Measurements from ENCODE around the gene NOP14.
"Not testable (repeated sequence)": the region's sequence is repeated elsewhere in the genome, so short reads cannot be mapped to it uniquely, and the experiment has no call there.

NOP14 gene

DNA sequence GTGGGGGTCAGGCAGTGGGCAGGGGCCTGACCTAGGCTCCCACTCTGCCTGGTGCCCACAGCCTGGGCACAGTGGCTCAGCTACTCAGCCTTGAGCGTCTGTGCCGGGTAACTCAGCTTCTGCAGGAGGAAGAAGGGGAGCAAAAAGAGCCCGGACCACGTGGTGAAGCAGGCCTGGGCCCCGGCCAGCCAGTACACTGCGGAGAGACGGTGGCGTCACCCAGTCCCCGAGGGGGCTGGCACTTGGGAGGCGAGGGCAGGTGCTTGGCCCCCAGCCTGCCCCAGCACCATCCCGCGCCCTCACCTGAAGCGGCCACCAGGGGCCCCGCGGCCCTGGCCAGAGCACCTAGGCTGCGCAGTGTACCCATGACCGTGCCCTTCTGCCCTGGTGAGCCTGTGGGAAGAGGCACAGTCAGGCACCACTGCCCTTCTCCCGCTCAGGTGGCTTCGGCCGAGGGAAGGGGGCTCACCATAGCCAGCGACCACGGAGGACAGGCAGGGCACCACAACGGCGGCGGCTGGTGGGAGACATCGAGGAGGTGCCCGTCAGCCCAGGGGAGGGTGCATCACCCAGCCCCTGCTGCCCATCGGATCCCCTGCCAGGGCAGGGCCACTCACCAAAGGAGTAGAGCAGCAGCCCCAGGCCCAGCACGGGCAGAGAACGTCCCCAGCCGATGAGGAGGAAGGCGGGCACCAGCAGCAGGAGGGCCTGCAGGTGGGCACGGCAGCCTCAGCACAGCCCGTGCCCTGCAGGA is 32.3 kb downstream of the NOP14 start:
- no peak for DNase-seq

DNA sequence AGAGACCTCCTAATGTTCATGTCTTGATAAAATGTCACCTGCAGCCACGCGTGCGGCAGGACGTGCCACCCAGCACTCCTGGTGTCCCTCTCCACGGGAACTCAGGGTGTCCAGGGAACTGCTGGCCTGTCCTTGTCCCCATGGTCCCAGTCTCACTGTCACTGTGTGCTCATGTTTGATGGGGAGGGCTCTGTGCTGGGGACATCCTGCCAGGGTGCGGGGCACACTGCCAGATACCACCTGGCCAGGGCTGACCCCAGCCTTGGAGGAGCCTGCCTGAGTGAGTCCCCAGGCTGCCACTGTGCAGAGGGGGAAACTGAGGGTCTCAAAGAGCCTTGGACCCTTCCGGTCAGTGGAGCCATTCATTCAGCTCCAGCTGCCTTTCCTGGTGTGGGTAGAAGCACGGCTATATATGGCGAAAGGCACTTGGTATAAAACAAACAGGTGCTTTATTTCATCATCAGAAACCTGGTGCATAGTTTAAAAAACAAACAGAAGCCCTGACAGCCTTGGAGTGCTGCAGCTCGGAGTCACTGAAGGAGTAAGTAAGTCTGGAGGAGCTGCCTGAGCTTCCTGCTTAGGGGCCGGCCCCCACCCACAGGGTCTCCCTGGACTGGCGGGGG is 33.0 kb downstream of the NOP14 start:
- no peak for DNase-seq

DNA sequence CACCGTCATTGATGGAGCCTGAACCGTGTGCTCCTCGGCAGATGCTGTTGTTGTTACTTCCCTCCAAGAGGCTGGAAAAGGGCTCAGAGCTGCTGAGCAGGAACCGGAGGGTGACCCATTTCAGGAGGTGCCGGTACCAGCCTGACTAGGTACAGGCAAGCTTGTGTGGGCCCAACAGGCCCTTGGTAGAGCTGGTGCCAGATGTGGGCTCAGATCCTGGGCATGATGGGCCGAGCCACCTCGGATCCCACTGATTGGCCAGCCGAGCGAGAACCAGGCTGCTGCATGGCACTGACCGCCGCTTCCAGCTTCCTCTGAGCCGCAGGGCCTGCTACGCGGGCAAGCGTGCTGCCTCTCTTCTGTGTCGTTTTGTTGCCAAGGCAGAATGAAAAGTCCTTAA is 33.7 kb downstream of the NOP14 start:
- DNase-seq: no peak

DNA sequence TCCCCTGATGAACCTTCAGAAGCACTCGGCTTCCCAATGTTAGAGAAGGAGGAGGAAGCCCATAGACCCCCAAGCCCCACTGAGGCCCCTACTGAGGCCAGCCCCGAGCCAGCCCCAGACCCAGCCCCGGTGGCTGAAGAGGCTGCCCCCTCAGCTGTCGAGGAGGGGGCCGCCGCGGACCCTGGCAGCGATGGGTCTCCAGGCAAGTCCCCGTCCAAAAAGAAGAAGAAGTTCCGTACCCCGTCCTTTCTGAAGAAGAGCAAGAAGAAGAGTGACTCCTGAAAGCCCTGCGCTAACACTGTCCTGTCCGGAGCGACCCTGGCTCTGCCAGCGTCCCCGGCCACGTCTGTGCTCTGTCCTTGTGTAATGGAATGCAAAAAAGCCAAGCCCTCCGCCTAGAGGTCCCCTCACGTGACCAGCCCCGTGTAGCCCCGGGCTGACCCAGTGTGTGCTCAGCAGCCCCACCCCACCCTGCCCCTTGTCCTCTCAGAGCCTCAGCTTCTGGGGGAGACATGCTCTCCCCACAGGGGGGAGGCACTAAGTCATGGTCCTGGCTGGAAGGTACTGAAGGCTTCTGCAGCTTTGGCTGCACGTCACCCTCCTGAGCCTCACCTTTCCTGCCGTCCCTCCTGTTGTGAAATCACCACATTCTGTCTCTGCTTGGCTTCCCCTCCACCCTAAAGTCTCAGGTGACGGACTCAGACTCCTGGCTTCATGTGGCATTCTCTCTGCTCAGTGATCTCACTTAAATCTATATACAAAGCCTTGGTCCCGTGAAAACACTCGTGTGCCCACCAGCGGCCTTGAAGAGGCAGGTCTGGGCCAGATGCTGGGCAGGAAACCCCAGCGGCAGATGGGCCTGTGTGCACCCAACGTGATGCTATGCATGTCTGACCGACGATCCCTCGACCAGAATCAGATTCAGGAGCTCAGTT is 34.7 kb downstream of the NOP14 start:
- DNase-seq: no peak

DNA sequence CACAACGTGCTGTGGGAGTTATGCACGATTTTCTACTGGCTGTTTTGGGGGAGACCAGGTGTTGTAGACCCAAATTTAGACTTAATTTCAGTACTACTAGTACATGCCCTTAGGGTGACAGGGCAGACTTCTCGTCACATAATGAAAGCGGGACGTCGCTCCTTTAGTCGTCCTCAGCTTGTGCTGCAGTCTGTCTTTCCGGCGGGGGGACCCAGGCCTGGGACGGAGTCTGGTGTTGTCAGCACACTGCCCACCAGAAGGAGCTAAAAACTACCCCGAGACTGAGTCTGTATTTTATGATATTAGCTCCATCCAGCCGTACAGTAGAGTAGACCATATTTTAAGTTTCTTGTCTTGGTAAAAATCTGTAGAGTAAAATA is 35.5 kb downstream of the NOP14 start:
- no peak for DNase-seq

DNA sequence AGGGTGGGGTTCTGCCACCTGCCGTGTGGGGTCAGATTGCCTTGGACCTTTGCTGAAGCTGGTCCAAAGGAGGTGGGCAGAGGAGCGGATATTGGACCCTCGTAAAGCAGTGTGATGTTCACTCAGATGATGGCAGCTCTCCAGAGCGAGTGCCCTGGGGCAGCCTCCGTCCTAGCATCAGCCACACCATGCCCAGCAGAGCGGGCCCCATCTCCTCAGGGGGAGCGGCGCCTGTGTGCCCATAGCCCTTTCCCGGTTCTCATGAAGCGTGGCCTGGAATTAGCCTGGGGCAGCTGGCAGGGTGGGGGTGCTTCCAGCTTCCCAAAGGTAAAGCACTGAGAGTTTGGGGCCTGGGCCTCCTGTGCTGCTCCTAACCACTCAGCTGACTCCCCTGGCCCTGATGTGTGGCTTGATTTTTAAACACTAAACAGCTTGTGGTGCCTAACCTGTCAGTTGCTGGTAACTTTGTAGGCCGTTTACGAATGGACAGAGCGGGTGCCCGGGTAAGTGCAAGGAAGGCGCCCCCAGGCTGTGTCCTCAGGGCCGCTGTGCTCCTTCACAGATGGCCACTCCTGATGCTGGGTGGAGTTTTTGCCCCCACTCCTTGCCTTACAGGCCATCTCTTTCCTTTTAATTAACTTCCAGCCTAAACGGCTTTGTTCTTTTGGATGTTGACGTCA is 36.0 kb downstream of the NOP14 start:
- no peak for DNase-seq

DNA sequence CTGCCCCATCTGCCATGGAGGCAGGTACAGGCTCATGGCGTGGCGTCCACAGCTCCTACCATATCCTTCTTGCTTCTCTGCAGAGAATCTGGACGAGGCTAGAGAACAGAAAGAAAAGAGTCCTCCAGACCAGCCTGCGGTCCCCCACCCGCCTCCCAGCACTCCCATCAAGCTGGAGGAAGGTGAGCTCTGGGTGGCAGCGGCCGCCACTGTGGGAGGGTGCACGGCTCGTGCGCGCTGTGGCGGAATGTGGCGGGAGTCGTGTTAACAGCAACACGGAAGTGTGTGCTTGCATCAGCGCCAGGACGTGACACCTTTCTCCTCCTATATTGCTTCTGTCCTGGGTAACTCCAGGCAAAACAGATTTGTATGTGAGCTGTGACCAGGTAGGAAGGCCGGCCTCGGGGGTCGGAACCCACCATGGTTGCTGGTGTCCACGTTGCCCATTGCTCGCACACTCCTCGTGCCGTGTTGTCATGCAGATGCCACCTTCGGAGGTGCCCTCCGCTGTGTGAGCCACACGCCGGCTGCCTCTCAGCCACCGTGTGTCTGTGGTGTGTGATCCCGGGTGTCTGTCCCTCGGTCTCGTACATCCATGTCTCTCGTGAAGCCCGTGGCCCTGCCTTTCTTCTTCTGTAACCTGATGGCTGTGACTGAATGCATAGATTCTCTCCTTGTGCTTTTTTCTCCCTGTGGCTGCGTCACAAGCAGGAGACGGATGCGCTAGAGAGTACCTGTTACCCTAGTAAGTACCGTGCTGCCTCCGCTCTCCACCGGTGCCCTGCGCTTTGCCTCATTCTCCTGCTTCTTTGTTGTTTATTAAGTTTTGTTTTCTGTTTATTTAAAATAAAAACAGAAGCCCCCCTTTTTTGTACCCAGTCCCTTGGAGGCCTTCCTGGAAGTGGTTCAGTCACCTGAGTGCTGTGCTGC is 37.0 kb downstream of the NOP14 start:
- DNase-seq: no peak

DNA sequence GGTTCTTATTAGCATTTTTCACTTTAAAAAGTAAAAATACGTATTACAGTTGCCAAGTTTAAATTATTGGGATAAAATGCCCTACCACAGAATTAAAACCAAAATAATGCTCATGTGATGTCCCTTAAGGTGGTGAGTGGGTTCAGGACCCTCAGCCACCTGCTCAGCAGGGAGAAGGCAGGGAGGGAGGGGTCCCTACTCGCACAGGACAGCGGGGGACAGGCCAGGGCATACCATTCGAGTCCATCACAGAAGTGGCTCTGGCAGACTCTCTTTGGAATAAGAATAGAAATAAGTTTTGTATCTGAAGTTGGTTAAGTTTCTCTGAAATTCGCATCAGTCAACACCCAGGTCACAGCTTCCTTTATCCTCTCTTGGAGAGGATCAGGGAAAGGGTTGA is 37.7 kb downstream of the NOP14 start:
- DNase-seq: no peak

DNA sequence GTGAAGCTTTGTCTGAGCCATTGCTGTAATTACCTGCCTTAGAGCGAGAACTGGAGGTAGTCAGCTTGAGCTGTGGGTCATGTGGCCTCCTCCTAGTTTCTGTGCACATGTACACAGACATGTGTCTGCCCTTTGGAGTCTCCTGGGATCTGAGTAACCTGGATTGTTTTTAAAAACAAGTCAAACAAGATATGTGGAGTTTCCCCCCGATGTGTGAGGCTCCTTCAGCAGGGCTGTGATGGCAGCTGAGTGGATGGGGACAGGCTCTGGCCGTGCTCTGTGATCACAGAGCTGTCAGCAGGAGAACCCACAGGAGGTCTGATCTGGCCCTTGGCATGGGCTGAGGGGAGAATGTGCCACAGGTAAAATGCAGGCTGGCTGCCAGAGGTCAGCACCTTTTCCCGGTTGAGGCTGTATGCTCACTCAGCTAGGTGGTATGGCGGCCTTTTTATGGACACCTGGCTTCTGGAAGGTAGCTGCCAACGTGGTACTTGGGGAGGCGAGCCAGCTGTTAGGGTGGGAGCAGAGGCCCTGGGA is 38.4 kb downstream of the NOP14 start:
- DNase-seq: no peak

DNA sequence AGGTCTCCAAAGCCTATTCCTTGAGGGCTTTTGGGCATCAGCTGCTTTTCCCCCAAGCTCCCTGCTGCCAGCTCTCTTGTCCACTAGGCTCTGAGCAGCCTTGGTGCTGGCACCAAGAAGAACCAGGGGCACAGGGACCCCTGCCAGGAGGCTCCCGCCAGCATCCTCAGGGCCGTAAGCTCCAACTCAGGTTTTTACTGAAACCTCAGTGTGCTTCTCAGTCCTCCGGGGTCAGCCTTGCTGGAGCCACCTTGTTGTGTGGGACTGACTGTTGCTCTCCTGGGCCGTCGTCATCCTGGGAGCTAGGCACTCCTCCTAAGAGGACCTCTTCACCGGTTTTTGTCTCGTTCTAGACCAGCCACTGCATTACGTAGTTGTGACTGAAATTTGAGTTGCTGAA is 38.9 kb downstream of the NOP14 start:
- no peak for DNase-seq

DNA sequence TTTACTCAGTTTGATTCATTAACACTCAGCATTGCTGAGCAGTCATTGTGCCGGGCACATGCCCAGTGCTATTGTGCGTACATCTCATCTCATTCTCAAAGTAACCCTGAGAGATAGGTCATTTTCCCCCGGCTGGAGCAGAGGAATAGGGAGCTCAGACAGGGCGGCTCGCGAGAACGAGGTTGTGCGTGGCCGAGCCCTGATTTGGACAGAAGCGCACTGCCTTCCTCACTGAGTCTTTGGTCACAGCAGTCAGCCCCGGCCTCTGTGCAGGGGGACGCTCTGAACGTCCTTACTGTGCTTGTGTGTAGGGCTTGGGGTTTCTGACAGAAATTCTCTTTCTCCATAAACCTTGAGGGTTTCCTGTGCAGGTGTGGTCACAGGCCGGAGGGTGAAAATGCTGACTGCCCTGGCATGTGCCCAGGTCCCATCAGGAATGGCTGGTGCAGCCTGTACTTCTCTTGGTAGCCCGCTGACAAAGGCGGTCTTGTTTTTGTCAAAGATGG is 39.5 kb downstream of the NOP14 start:
- DNase-seq: no peak

DNA sequence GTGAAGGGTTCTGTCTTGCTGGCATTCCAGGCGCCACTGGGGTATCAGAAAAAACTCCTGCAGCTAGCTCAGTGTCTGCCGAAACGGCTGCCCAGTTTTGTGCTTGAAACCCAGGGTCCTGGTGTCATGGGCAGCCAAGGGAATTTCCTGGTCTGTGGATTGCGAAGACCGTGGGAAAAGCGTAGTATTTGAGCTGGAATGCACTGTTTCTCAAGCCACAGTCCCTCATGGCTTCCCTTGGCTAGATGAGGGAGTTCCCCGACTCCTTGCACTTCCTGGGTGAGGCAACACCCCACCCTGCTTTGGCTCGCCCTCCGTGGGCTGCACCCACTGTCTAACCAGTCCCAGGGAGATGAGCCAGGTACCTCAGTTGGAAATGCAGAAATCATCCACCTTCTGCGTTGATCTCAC is 40.1 kb downstream of the NOP14 start:
- DNase-seq: no peak

DNA sequence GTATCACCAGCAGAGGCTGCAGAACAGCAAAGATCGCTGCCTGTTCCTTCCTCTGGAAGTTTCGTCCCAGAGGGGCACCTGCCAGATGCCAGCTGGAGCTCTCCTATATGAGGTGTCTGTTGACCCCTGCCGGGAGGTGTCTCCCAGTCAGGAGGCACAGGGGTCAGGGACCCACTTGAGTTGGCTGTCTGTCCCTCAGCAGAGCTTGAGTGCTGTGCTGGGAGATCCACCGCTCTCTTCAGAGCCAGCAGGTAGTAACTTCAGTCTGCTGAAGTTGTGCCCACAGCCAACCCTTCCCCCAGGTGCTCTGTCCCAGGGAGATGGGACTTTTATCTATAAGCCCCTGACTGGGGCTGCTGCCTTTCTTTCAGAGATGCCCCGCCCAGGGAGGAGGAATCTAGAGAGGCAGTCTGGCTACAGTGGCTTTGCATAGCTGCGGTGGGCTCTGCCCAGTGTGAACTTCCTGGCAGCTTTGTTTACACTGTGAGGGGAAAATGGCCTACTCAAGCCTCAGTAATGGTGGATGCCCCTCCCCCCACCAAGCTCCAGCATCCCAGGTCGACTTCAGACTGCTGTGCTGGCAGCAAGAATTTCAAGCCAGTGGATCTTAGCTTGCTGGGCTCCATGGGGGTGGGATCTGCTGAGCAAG is 40.6 kb downstream of the NOP14 start:
- peak; percentile 25 for DNase-seq

DNA sequence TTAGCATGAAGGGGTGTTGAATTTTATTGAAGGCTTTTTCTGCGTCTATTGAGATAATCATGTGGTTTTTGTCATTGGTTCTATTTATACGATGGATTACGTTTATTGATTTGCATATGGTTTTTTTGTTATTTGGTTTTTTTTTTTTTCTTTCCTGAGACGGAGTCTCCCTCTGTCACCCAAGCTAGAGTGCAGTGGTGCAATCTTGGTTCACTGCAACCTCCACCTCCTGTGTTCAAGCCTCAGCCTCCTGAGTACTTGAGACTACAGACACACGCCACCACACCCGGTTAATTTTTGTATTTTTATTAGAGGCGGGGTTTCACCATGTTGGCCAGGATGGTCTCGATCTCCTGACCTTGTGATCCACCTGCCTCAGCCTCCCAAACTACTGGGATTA is 44.5 kb downstream of the NOP14 start:
- DNase-seq: not testable (repeated sequence)

DNA sequence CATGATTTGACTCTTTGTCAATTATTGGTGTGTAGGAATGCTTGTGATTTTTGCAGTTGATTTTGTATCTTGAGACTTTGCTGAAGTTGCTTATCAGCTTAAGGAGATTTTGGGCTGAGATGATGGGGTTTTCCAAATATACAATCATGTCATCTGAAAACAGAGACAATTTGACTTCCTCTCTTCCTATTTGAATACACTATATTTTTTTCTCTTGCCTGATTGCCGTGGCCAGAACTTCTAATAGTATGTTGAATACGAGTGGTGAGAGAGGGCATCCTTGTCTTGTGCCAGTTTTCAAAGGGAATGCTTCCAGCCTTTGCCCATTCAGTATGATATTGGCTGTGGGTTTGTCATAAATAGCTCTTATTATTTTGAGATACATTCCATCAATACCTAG is 44.9 kb downstream of the NOP14 start:
- not testable (repeated sequence) for DNase-seq

DNA sequence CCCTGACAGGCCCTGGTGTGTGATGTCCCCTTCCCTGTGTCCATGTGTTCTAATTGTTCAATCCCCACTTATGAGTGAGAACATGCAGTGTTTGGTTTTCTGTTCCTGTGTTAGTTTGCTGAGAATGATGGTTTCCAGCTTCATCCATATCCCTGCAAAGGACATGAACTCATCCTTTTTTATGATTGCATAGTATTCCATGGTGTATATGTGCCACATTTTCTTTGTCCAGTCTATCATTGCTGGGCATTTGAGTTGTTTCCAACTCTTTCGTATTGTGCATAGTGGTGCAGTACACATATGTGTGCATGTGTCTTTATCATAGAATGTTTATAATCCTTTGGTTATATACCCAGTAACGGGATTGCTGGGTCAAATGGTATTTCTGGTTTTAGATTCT is 46.5 kb downstream of the NOP14 start:
- DNase-seq: not testable (repeated sequence)

DNA sequence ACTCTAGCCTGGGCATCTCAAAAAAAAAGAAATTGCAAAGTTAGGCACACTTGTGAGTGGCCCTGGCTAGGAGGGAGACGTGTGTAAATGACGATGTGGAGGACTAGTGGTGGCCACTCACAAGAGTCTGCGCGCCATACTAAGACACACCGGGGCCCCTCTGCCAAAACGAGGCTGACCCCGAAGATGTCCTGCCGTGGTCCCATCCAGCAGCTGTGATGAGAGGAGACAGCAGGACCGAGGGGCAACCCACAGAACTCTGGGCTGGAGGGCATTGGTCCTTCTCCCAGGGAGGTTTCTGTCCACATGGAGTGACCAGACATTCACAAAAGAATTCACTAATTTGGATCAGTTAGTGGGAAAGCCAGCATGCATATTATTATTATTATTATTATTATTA is 47.4 kb downstream of the NOP14 start:
- no peak for DNase-seq

DNA sequence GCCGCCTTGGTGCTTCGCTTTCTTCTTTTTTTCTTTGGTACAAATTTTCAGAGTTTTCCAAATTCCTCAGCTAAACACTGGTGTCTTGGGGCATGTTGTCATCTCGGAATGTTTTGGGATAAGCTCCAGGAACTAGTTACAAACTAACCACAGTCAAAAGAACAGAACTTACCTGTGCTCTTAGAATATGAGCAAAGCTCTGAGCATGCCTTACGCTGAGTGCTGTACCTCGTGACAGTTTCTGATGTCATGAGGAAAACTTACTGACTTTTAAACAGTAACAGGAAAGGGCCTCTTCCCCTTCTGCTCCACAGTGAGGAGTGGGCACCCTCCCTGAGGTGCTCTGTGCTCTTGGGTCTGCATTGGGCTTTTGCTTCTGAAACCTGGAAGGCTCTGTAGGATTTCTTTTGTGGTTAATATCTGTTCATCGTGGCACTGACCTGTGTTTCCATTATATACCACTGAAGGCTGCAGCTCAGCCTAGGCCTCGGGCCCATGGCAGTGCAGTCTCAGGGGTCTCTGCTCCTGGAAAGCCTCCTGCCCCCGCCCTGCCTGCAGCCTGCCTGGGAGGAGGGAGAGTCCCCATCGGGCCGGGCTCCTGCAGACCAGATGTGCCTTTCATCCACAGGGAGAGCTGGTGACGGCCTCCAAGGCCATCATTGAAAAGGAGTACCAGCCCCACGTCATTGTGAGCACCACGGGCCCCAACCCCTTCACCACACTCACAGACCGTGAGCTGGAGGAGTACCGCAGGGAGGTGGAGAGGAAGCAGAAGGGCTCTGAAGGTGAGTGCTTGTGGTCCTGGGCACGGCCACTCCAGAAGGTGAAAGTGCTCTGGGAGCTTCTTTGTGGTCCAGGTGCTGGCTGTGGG is 48.7 kb downstream of the NOP14 start:
- DNase-seq: no peak

DNA sequence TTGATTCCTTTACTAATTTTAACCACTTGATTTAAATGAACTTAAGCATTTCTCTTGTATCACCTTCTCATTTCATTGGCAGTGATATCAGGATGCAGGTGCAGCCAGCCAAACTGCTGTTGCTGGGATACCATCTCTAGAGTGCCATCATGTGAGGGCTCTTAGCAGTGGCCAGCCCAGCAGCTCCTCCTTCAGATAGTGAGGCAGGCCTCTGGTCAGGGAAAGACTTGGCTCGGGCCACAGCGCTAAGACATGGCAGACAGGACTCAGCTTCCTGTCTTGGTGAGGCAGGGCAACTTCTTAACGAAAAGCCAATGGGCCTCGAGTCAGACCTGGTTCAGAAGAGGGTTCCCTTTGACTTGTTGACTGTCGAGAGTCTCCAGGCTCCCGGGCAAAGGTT is 50.0 kb downstream of the NOP14 start:
- no peak for DNase-seq

DNA sequence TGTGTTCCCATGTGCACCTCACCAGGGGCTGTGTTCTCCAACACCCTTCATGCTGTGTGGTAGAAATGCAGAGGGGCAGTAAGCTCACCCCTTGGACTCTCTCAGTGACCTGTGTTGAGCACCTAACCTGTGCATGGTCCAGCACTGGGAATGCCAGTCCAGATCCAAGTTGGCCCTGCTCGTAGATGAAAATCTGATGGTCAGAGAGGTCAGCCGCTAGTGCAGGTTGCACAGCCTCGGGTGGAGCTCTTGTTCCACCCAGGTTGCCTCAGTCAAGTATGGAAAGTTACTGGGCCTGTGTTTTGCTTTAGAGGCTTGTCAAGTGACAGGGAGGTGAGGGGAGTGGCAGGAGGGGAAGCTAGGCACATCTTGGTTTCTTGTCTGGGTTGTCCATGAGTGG is 51.3 kb downstream of the NOP14 start:
- no peak for DNase-seq

Data from central memory CD4-positive, alpha-beta T cell (primary cell).